BLaER1 (cell line): ENCODE measurements around the gene CLN6.
"Not testable (repeated sequence)": the region's sequence is repeated elsewhere in the genome, so short reads cannot be mapped to it uniquely, and the experiment has no call there.

Experiments
- H3K27ac ChIP-seq: shearing (Covaris generic); formaldehyde crosslinking; 2 replicates; pipeline ENCODE4 v1.8.1; 2022
- H3K27me3 ChIP-seq: shearing (Covaris generic); formaldehyde crosslinking; 2 replicates; pipeline ENCODE4 v1.8.1; 2022
- H3K36me3 ChIP-seq: shearing (Covaris generic); formaldehyde crosslinking; 2 replicates; pipeline ENCODE4 v1.8.1; 2022
- H3K4me1 ChIP-seq: shearing (Covaris generic); formaldehyde crosslinking; 2 replicates; pipeline ENCODE4 v1.8.1; 2022
- H3K4me2 ChIP-seq: shearing (Covaris generic); formaldehyde crosslinking; 2 replicates; pipeline ENCODE4 v1.8.1; 2022
- H3K4me3 ChIP-seq: shearing (Covaris generic); formaldehyde crosslinking; 2 replicates; pipeline ENCODE4 v1.8.1; 2022
- H3K9ac ChIP-seq: shearing (Covaris generic); formaldehyde crosslinking; 2 replicates; pipeline ENCODE4 v1.8.1; 2022
- H3K9me3 ChIP-seq: shearing (Covaris generic); formaldehyde crosslinking; 2 replicates; pipeline ENCODE4 v1.8.1; 2022
- H4K20me1 ChIP-seq: shearing (Covaris generic); formaldehyde crosslinking; 2 replicates; pipeline ENCODE4 v1.8.1; 2022
- Cebpa-rat ChIP-seq: shearing (Covaris generic); IDR thresholded peaks from 2 replicates; pipeline ENCODE4 v1.8.1; 2022

Gene CLN6

DNA sequence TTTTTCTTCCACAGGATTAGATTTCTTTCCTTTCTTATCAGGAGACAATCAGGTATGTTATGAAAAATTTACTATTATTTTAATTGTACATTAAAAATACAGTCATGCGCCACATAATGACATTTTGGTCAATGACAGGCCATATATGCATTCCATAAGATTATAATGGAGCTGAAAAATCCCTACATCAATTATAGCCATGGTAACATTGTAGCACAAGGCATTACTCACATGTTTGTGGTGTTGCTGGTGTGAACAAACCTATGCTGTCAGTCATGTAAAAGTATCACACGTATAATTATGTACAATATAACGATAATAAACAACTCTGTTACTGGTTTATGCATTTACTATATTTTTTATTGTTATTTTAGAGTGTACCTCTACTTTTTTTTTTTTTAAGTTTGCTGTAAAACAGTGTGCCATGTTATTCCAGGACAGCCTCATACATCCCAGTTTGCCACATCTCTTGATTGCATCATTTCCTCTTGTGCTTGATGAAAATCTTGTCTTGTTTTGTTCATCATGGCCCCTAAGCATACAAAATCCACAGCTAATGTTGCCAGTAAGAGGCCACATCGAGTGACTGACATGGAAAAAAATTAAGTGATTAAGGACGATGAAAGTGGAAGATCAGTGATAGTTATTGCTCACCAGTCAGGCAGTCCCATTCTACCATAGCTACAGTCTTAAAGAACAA lies 45.8 kb downstream of the CLN6 start:
- H3K4me2 ChIP-seq: no peak overlapping the region
- no peaks in the 10 kb centered on the region for H3K4me1 ChIP-seq
- H3K36me3 ChIP-seq: peaks cover 90% of the 10 kb centered on the region
- H3K4me3 ChIP-seq: no peak overlapping the region
- H4K20me1 ChIP-seq: no peaks in the 10 kb centered on the region
- no peak overlapping the region for H3K27ac ChIP-seq
- H3K9ac ChIP-seq: no peak overlapping the region
- H3K9me3 ChIP-seq: no peaks in the 10 kb centered on the region
- TF ChIP-seq Cebpa-rat: no peak
- no peaks in the 10 kb centered on the region for H3K27me3 ChIP-seq

DNA sequence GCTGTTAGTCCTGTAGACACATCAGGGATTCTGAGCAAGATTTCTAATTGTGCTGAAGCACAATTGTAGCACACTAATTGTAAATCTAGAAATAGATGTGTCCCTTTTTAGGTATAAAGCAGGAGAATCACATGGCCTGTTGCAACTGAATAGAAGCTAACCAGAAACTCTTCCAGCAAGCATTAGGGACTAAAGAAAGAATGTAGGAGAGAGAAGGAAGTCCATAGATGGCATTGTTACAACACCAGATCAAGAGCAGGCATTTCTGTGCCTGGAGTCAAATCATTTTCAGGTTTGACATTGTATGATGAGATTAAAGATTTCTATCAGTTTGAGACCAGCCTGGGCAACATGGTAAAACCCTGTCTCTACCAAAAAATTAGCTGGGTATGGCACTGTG lies 51.8 kb downstream of the CLN6 start:
- Histone ChIP-seq H3K9me3 (no peaks in the 10 kb centered on the region), H3K9ac (no peak overlapping the region), H3K4me2 (no peak overlapping the region), H3K27me3 (no peaks in the 10 kb centered on the region), H3K4me1 (no peaks in the 10 kb centered on the region), H3K4me3 (no peak overlapping the region), H3K27ac (no peak overlapping the region), H3K36me3 (peaks cover 76% of the 10 kb centered on the region), H4K20me1 (no peaks in the 10 kb centered on the region)
- TF ChIP-seq Cebpa-rat: no peak

DNA sequence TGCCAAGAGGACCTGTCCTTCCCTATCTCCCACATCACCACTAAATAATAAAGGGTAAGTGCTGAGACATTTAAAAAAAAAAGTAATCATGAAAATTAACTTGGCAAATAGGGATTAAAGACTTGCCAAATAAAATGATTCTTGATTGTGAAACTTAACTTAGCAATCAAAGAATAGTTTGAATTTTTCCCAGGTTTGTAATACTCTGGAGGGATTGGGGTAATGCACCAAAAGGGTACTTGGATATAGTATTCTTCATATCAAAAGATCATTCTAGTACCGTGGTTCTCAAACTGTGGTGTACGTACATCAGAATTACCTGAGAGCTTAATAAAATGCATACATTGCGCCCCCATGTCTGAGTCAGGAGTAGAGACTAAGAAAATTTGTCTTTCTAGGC lies 52.9 kb downstream of the CLN6 start:
- Histone ChIP-seq H3K4me3 (no peak overlapping the region), H3K27ac (no peak overlapping the region), H3K4me1 (no peaks in the 10 kb centered on the region), H3K36me3 (peaks cover 72% of the 10 kb centered on the region), H3K4me2 (no peak overlapping the region), H3K9ac (no peak overlapping the region), H4K20me1 (no peaks in the 10 kb centered on the region), H3K27me3 (no peaks in the 10 kb centered on the region), H3K9me3 (no peaks in the 10 kb centered on the region)
- no peak for TF ChIP-seq Cebpa-rat

DNA sequence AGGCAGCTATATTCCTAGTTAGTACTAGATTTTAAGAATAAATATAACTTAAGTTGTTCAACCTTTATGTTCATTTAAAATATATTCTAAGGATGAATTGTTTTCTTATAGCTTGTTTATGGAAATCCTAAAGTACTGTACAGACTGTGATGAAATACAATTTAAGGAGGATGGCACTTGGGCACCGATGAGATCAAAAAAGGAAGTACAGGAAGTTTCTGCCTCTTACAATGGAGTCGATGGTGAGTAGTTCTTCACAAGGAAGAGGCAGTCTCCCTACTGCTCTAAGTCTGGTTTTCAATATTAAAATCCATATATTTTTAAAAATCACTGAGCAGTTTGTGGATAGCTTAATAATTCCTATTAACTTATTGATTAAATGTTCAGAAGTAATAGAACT lies 54.0 kb downstream of the CLN6 start:
- no peak for TF ChIP-seq Cebpa-rat
- peaks cover 70% of the 10 kb centered on the region for H3K36me3 ChIP-seq
- H3K9me3 ChIP-seq: no peaks in the 10 kb centered on the region

DNA sequence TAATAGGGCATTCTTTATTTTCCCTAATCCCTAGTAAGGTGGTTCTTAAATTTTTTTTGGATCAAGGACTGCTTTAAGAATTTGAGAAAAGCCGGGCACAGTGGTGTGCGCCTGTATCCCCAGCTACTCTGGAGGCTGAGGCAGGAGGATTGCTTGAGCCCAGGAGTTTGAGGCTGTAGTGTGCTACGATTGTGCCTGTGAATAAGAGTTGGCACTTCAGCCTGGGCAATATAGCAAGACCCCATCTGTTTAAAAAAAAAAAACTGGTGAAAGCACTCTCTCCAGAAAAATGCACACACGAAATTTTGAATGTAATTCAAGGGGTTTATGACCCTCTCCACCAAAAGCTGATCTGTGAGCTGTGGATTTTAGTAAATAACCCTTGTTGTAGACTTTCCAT lies 56.4 kb downstream of the CLN6 start:
- no peak overlapping the region for H3K4me3 ChIP-seq
- H4K20me1 ChIP-seq: no peaks in the 10 kb centered on the region
- no peaks in the 10 kb centered on the region for H3K27me3 ChIP-seq
- H3K9ac ChIP-seq: no peak overlapping the region
- H3K4me2 ChIP-seq: no peak overlapping the region
- H3K9me3 ChIP-seq: no peaks in the 10 kb centered on the region
- peaks cover 76% of the 10 kb centered on the region for H3K36me3 ChIP-seq
- TF ChIP-seq Cebpa-rat: no peak
- H3K27ac ChIP-seq: no peak overlapping the region
- H3K4me1 ChIP-seq: no peaks in the 10 kb centered on the region

More for the DNA sequence above, 54.0 kb downstream of the CLN6 start:
- Histone ChIP-seq H4K20me1 (no peaks in the 10 kb centered on the region), H3K4me3 (no peak overlapping the region), H3K9ac (no peak overlapping the region), H3K4me1 (no peaks in the 10 kb centered on the region), H3K27me3 (no peaks in the 10 kb centered on the region), H3K4me2 (no peak overlapping the region), H3K27ac (no peak overlapping the region)

DNA sequence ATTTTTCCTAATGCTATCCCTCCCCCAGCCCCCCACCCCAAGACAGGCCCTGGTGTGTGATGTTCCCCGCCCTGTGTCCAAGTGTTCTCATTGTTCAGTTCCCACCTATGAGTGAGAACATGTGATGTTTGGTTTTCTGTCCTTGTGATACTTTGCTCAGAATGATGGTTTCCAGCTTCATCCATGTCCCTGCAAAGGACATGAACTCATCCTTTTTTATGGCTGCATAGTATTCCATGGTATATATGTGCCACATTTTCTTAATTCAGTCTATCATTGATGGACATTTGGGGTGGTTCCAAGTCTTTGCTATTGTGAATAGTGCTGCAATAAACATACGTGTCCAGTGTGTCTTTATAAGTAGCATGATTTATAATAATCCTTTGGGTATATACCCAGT lies 57.5 kb downstream of the CLN6 start:
- not testable (repeated sequence) for H3K9ac ChIP-seq, H3K27me3 ChIP-seq, H3K4me2 ChIP-seq, H3K9me3 ChIP-seq, H4K20me1 ChIP-seq, H3K4me3 ChIP-seq, H3K4me1 ChIP-seq, H3K27ac ChIP-seq
- H3K36me3 ChIP-seq: peaks cover 71% of the 10 kb centered on the region

DNA sequence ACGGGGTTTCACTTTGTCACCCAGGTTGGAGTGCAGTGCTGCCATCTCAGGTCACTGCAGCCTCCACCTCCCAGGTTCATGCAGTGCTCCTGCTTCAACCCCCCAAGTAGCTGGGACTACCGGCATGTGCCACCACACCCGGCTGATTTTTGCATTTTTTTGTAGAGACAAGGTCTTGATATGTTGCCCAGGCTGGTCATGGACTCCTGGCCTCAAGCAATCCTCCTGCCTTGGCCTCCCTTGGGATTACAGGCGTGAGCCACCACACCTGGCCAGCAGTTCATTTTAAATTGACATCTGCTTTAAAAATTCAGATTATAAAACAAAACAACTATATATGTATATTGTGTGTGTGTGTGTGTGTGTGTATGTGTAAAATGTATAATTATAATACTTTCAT lies 62.7 kb downstream of the CLN6 start:
- Histone ChIP-seq H3K4me3 (no peak overlapping the region), H3K36me3 (peaks cover 73% of the 10 kb centered on the region), H3K27ac (no peak overlapping the region), H4K20me1 (no peaks in the 10 kb centered on the region), H3K4me2 (no peak overlapping the region), H3K4me1 (no peaks in the 10 kb centered on the region), H3K27me3 (no peaks in the 10 kb centered on the region), H3K9ac (no peak overlapping the region), H3K9me3 (peaks cover 1% of the 10 kb centered on the region; the same call in 1 of the 2 replicates)
- TF ChIP-seq Cebpa-rat: no peak

DNA sequence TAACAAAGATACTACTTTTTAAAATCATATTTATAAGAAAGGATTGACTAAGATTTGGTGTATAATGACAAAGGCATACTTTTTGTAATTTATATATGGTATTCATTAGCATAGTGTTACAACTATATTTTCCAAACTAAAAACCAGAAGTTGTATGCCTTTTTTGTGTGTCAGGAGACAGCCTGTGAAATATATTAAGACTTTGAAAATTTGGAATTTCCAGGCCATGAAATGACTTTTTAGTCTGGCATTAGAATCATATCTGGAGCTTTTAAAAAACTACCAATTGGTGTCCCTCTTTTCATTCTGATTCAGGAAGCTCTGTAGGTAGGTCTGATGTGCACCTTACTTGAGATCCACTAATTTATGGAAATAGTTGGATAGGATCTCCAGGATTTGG lies 66.3 kb downstream of the CLN6 start:
- Histone ChIP-seq H3K4me3 (no peak overlapping the region), H3K9ac (no peak overlapping the region), H3K27ac (no peak overlapping the region), H4K20me1 (no peaks in the 10 kb centered on the region), H3K4me2 (no peak overlapping the region), H3K36me3 (peaks cover 81% of the 10 kb centered on the region), H3K27me3 (no peaks in the 10 kb centered on the region), H3K4me1 (no peaks in the 10 kb centered on the region), H3K9me3 (peaks cover 6% of the 10 kb centered on the region)
- TF ChIP-seq Cebpa-rat: no peak

DNA sequence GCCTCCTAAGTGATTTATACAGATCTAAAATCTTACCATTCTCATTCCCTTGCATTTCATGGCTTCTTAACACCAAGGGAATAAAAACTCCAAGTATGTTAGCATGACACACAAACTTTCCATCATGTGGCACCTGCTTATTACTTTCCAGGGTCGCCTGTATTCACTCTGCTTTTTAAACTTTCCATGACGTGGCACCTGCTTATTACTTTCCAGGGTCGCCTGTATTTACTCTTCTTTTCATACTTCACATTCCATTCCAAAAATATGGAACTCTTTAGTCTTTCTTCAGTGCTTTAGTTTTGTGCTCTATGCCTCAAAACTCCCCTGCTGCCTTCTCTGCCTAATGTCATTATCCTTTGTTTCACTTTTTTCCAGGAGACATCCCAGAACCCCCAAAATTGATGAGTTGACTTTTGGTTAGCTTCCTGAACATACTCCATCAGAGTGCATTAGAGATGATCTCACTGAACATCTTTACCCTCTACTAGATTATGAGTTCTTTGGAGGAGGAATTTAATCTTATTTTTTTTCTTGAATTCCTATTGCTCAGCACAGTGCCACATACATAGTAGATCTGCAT lies 71.4 kb downstream of the CLN6 start:
- Histone ChIP-seq H3K27me3 (no peaks in the 10 kb centered on the region), H3K4me3 (no peak overlapping the region), H3K4me1 (no peaks in the 10 kb centered on the region), H3K9me3 (peaks cover 6% of the 10 kb centered on the region), H3K27ac (no peak overlapping the region), H4K20me1 (no peaks in the 10 kb centered on the region), H3K9ac (no peak overlapping the region), H3K4me2 (no peak overlapping the region), H3K36me3 (peaks cover 90% of the 10 kb centered on the region)
- TF ChIP-seq Cebpa-rat: no peak

DNA sequence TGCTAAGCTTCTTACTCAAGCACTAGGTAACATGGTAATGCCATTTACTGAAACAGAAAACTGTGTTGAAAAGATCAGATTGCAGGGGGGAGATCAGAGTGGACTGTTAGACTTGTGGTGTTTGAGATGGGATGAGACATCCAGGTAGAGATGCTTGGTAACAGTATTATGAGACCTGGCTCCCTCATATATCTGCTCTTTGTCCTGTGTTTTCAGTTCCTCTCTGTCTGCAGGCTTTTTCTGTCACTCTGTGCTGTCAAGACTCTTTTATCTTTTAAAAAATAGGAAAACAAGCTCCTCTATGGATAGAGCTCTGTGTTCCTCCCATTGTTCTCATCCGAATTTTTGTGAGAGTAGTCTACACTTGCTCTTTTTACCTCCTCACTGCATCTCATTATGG lies 72.5 kb downstream of the CLN6 start:
- Histone ChIP-seq H3K27ac (no peak overlapping the region), H3K4me3 (no peak overlapping the region), H3K9ac (no peak overlapping the region), H3K4me1 (no peaks in the 10 kb centered on the region), H4K20me1 (no peaks in the 10 kb centered on the region), H3K4me2 (no peak overlapping the region), H3K27me3 (no peaks in the 10 kb centered on the region), H3K9me3 (peaks cover 6% of the 10 kb centered on the region), H3K36me3 (peaks cover 89% of the 10 kb centered on the region)
- no peak for TF ChIP-seq Cebpa-rat
